DMS79 (cell line): Measurements from ENCODE around the gene ST3GAL4.
"Not testable (repeated sequence)": the region's sequence is repeated elsewhere in the genome, so short reads cannot be mapped to it uniquely, and the experiment has no call there.

Experiments
- DNase-seq: peaks from one replicate; lab custom pipeline; 2025; lab: John Stamatoyannopoulos, UW

ST3GAL4 gene

DNA sequence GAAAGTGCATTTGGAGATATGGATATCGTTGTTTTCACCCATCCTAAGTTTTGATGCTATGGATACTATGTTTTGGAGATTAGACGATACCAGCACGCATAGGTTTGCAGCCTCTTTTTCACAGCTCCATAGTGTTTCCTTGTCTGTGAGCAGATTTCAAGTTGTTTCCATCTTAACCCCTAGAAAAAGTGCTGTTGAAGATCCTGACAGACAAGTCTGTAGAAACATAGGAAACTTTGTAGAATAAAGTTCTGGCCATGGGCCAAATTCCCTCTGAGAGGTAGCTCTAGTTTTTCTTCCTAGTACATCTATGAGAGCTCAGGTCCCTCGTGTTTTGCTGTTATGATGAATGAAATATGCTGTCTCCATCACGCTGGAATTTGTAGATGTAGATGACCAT, 32.4 kb downstream of the ST3GAL4 start:
- DNase-seq, result no peak

- peak; percentile 22 for DNase-seq
These were observed 34.9 kb downstream of the ST3GAL4 start for GRCh38 chr11:126390272-126390867.

GRCh38 chr11:126391286-126391954, 35.9 kb downstream of the ST3GAL4 start:
- peak; percentile 30 for DNase-seq

GRCh38 chr11:126391970-126392632, 36.6 kb downstream of the ST3GAL4 start:
- peak; percentile 88 for DNase-seq

- no peak for DNase-seq
These were observed 37.1 kb downstream of the ST3GAL4 start for GRCh38 chr11:126392633-126393013.

- DNase-seq, result no peak
These were observed 37.7 kb downstream of the ST3GAL4 start for GRCh38 chr11:126393143-126393542.

- no peak for DNase-seq
These were observed 38.5 kb downstream of the ST3GAL4 start for GRCh38 chr11:126394036-126394435.

- not testable (repeated sequence) for DNase-seq
These were observed 39.2 kb downstream of the ST3GAL4 start for GRCh38 chr11:126394634-126395072.

DNA sequence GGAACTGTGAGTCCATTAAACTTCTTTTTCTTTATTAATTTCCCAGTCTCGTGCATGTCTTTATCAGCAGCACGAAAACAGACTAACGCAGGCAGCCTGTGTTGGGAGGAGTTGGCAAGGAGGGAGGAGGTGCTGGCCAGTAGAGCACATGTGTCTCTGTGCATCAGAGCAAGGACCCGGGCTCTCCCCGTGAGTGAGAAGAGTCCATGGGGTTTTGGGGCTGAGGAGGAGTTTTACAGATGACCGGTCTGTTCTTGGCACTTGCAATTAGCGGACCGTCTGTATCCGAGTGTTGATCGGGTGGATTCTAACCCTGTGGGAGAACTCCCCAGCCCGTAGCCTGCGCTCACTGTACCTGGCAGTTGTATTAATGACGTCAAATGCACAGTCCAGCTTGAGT, 40.3 kb downstream of the ST3GAL4 start:
- not testable (repeated sequence) for DNase-seq

DNA sequence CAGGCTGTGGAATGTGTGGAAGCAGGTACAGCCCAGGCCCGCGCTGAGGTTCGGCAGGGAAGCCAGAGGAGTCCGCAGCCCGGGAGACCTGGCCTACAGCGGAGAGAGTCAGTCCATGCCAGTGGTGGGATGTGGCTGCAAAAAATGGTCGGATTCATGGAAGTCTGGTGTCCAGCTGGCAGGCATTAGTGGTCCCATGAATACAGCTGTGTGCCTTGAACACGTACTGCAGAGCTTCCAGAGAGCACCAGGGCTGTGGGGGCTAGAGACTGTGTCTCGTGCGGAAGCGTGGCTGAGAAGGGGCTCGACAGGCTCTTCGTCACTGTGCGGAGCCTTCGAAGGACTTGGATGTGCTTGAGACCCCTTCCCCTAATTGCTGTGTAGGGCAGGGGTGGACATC, 40.8 kb downstream of the ST3GAL4 start:
- not testable (repeated sequence) for DNase-seq

- DNase-seq, result no peak
These were observed 41.5 kb downstream of the ST3GAL4 start for GRCh38 chr11:126396965-126397364.

GRCh38 chr11:126398296-126398695, 42.8 kb downstream of the ST3GAL4 start:
- DNase-seq, result no peak

DNA sequence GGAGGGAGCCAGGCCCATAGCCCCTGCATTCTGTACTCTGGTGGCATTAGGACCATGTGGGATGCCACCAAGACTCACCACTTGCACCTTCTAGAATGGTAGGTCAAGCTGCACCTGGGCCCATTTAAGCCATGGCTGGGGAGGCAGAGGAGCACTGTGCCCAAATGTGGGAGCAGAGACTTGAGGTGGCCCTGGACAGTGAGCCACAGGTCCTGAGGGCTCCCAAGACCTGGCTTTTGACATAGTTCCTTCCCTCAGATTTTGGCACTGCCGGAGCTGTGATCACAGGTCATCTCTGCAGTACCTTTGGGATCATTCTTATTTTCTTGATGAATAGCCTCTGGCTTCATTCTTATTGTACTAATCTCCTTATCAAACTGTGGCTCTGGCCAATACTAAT, 43.2 kb downstream of the ST3GAL4 start:
- no peak for DNase-seq

GRCh38 chr11:126400019-126400418, 44.5 kb downstream of the ST3GAL4 start:
- no peak for DNase-seq

- no peak for DNase-seq
These were observed 45.0 kb downstream of the ST3GAL4 start for GRCh38 chr11:126400479-126400878.

DNA sequence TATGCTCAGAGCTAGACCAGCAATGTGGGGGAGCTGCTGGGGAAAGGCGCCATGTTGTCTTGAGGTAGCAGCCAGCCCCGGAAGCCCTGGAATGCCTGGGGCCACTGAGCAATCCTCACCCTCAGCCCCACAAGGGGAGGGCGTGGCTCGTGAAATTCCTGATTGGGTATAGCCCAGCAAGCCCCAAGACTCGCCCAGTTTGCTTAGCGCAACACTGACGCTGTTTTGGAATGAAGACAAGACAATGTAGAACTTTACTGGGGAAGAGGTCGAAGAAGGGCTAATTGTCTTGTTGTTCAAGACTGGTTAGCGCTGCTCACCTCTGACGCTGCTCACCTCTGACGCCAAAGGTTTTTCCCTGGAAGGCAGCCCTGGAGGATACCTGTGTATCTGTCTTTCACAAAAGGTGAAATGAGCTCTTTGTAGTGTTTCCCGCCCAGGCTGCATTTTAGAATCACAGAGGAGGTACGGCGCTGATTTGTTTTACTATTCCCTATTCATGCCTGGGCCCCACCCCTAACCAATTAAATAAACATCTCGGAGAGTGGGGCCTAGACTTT, 47.6 kb downstream of the ST3GAL4 start:
- DNase-seq, result no peak

DNA sequence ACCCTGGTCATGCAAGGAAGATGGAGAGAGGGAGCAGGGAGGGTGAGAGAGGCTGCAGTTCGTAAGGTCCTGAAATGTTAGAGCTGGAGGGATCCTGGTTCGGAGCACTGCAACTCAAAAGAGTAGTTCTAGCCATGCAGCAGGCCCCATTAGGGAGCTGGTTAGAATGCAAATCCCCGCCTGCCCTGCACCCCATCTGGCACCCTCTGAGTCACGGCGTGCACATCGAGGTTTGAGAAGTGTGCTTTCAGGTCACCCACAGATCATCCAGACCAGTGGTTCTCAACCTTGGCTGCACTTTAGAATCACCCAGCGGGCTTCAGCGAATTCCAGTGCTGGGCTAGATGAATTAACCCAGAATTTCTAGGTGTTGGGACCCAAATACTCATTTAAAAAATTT, 48.2 kb downstream of the ST3GAL4 start:
- DNase-seq, result no peak

DNA sequence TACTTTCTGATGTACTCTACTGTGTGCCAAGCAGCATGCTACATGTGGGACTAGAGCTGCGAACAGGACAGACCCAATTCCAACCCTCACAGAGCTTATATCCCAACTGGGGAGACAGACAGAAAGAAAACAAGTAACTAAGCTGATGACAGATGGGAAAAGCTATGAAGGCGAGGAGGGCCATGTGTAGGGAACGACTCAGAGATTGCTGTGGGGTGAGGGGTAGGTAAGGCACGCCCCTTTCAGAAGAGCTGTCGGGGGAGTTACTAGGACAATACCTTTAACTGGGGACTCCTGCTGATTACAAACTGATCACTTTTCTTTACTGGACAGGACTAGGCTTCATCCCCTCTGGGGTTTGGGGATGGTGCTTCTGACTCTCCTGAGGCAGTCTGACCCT, 48.9 kb downstream of the ST3GAL4 start:
- DNase-seq, result no peak

- DNase-seq, result no peak
These were observed 49.9 kb downstream of the ST3GAL4 start for GRCh38 chr11:126405374-126405773.

DNA sequence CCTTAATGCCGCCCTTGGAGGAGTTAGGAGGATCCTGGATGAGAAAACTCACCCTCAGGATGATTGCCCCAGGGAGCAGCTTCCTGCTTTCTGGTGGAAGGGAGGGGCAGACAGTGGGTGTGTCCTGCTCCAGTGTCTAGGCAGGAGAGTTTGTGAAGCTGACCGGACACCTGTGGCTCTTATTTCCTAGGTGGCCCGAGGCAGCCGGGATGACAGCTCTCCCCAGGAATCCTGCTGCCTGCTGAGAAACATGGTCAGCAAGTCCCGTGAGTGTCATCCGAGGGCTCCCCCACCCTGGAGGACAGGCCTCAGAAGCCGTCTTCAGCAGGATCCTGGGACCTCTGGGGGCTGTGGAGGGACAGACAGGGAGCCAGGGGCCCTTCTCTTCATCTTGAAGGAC, 50.4 kb downstream of the ST3GAL4 start:
- DNase-seq, result no peak

DNA sequence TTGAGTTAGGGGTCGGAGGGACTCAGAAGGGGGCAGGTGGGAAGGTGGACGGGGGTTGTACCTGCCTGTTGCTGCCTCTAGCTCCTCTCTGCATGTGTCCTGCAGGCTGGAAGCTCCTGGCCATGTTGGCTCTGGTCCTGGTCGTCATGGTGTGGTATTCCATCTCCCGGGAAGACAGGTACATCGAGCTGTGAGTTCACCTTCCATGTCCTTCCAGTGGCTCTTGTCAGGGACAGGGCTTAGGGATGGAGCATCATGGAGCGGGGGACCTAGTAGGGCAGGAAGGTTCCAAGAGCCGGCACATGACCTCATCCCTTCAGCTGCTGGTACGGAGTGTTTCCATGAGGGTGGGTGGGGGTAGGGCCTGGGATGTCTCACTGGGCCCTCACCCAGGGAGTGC, 50.9 kb downstream of the ST3GAL4 start:
- DNase-seq, result no peak

- no peak for DNase-seq
These were observed 51.6 kb downstream of the ST3GAL4 start for GRCh38 chr11:126407101-126407521.

DNA sequence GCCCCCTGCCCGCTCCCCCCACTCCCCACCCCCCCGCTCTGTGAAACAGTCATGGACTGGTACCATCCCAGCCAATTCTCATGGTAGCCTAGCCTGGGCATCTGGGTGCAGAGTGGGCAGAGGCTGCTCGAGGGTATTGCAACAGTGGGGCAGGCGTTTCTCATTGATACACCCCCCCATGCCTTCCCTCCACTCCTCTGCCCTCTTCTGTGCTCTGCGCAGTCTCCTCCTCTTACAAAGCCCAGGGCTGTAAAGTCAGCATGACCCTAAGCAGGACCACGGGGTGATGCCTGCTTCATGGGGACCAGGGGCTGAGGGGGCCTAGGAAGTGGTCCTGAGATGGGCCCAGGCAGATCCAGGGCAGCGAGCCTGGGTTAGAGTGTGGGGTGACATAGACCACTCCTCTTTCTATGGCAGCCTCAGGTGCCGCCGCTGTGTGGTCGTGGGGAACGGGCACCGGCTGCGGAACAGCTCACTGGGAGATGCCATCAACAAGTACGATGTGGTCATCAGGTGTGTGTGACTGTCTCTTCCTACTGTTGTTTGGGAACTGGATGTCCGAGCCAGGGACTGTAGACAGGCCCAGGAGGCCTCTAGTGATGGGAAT, 52.3 kb downstream of the ST3GAL4 start:
- DNase-seq, result no peak
